Measurements from ENCODE around the gene ATP2C2.

Gene ATP2C2

GRCh38 chr16:84366208-84366607 lies 2.1 kb upstream of the ATP2C2 start:
- no peak for DNase-seq (ENCODE audit: low read depth in 1 of 2, low spot score in 1 of 2)

- DNase-seq (ENCODE audit: low read depth in 1 of 2, low spot score in 1 of 2) = no peak
These were observed 1.0 kb upstream of the ATP2C2 start for GRCh38 chr16:84367297-84367680.

GRCh38 chr16:84367750-84368307 lies 509 bp upstream of the ATP2C2 start:
- DNase-seq (ENCODE audit: low read depth in 1 of 2, low spot score in 1 of 2) = no peak

GRCh38 chr16:84369105-84369504 lies 767 bp downstream of the ATP2C2 start:
- DNase-seq (ENCODE audit: low read depth in 1 of 2, low spot score in 1 of 2) = no peak

- DNase-seq (ENCODE audit: low read depth in 1 of 2, low spot score in 1 of 2) = no peak
These were observed 1.7 kb downstream of the ATP2C2 start for GRCh38 chr16:84369938-84370627.

- DNase-seq (ENCODE audit: low read depth in 1 of 2, low spot score in 1 of 2) = no peak
These were observed 2.6 kb downstream of the ATP2C2 start for GRCh38 chr16:84370723-84371552.

GRCh38 chr16:84371553-84371865 lies 3.2 kb downstream of the ATP2C2 start:
- no peak for DNase-seq (ENCODE audit: low read depth in 1 of 2, low spot score in 1 of 2)

- DNase-seq (ENCODE audit: low read depth in 1 of 2, low spot score in 1 of 2) = no peak
These were observed 5.7 kb downstream of the ATP2C2 start for GRCh38 chr16:84373907-84374489.

- DNase-seq (ENCODE audit: low read depth in 1 of 2, low spot score in 1 of 2) = no peak
These were observed 9.8 kb downstream of the ATP2C2 start for GRCh38 chr16:84378099-84378498.

- DNase-seq (ENCODE audit: low read depth in 1 of 2, low spot score in 1 of 2) = no peak
These were observed 10.2 kb downstream of the ATP2C2 start for GRCh38 chr16:84378567-84378966.

GRCh38 chr16:84379008-84379708 lies 10.8 kb downstream of the ATP2C2 start:
- no peak for DNase-seq (ENCODE audit: low read depth in 1 of 2, low spot score in 1 of 2)

GRCh38 chr16:84379709-84380362 lies 11.5 kb downstream of the ATP2C2 start:
- DNase-seq (ENCODE audit: low read depth in 1 of 2, low spot score in 1 of 2) = no peak

- no peak for DNase-seq (ENCODE audit: low read depth in 1 of 2, low spot score in 1 of 2)
These were observed 12.1 kb downstream of the ATP2C2 start for GRCh38 chr16:84380405-84380804.

GRCh38 chr16:84382396-84382795 lies 14.1 kb downstream of the ATP2C2 start:
- no peak for DNase-seq (ENCODE audit: low read depth in 1 of 2, low spot score in 1 of 2)

GRCh38 chr16:84383106-84383505 lies 14.8 kb downstream of the ATP2C2 start:
- no peak for DNase-seq (ENCODE audit: low read depth in 1 of 2, low spot score in 1 of 2)

GRCh38 chr16:84386047-84386446 lies 17.7 kb downstream of the ATP2C2 start:
- DNase-seq (ENCODE audit: low read depth in 1 of 2, low spot score in 1 of 2) = no peak

- no peak for DNase-seq (ENCODE audit: low read depth in 1 of 2, low spot score in 1 of 2)
These were observed 18.7 kb downstream of the ATP2C2 start for GRCh38 chr16:84387021-84387420.

- DNase-seq (ENCODE audit: low read depth in 1 of 2, low spot score in 1 of 2) = no peak
These were observed 21.9 kb downstream of the ATP2C2 start for GRCh38 chr16:84390131-84390785.

GRCh38 chr16:84391151-84392030 lies 23.1 kb downstream of the ATP2C2 start:
- no peak for DNase-seq (ENCODE audit: low read depth in 1 of 2, low spot score in 1 of 2)

- no peak for DNase-seq (ENCODE audit: low read depth in 1 of 2, low spot score in 1 of 2)
These were observed 23.7 kb downstream of the ATP2C2 start for GRCh38 chr16:84392031-84392360.
